HG03025 (cell line): ENCODE measurements around the gene FGF12.

ENCODE experiments used
- ATAC-seq: cut with Tn5 transposase; IDR thresholded peaks from one replicate; pipeline ENCODE4 v1.9.1; 2021; ENCODE audit warnings: mild to moderate bottlenecking, moderate library complexity; ENCODE audit not compliant: unreplicated experiment, low FRiP score

FGF12 gene

DNA sequence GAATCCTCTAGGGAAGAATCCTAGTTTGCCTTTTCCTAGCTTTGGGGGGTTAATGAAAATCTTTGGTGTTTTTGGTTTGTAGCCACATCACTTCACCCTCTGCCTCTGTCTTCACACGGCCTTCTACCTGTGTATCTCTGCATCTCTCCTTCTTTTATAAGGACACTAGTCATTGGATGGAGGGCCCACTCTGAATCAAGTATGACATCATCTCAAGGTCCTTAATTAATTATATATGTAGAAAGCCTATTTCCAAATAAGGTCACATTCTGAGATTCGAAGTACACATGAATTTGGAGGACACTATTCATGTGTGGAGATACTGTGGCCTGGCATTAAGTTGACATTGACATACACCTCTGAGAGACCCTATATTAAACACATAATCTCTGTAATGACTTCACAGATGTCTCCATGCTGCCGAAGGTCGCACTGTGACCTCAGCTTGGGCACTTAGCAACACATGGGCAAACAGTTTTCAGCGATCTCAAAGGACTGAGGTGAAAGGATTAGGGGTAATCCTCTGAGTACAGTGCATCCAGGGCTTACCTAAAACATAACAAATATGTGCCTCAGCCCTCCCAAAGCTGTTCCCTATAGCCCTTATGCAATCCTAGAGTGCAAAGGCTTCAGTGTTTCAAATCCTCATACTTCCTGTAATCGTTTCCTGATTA is 446.0 kb downstream of the FGF12 start:
- ATAC-seq = no peak

DNA sequence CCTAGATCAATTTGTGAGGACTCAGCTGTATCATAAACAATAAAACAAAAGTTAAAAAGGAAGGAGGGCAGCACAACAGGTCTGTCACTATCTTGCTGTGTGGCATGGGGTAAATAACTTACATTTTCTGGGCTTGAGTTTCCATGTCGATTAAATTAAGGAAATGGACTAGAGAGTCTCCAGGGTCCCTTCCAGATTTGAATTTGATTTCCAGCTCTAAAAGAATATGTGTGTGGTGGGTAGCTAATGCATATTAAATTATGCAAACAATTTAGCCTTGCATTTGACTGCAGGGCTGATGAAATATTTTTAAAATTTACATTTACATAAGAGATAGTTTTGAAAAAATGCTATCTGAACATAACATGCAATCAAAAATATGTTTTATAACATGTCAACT is 447.7 kb downstream of the FGF12 start:
- no peak for ATAC-seq

- ATAC-seq = no peak
Measured at GRCh38 chr3:192277477-192277876, 449.9 kb downstream of the FGF12 start.

DNA sequence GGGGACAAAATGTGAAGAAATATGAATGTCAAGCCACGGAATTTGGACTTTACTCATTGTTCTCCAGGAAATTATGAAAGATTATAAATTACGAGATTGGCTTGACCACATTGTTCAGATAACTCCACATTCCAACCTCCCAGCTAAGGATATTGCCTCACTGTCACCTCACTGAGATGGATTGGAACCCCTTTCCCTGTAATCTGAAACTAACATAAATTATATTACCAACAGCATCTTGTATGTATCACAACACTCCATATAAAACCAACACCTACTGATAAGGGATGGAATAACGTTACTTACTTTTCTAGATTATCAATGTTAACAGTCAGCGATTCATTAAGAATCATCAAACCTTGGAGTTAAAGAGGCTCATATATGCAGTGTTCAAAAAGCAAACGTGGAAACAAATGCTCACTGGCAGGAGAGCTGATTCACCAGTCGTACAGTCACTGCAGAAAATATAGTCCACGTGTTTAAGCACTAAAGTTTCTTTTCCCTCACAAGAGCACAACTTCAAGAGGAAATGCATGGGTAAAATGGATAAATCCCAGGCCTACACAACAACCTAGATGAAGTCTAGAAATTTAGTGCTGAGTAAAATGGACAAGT is 451.5 kb downstream of the FGF12 start:
- no peak for ATAC-seq

- no peak for ATAC-seq
Measured at GRCh38 chr3:192273697-192274010, 453.7 kb downstream of the FGF12 start.

- ATAC-seq = no peak
Measured at GRCh38 chr3:192273001-192273696, 454.2 kb downstream of the FGF12 start.

- no peak for ATAC-seq
Measured at GRCh38 chr3:192262001-192262400, 465.3 kb downstream of the FGF12 start.

- no peak for ATAC-seq
Measured at GRCh38 chr3:192261135-192261534, 466.2 kb downstream of the FGF12 start.

DNA sequence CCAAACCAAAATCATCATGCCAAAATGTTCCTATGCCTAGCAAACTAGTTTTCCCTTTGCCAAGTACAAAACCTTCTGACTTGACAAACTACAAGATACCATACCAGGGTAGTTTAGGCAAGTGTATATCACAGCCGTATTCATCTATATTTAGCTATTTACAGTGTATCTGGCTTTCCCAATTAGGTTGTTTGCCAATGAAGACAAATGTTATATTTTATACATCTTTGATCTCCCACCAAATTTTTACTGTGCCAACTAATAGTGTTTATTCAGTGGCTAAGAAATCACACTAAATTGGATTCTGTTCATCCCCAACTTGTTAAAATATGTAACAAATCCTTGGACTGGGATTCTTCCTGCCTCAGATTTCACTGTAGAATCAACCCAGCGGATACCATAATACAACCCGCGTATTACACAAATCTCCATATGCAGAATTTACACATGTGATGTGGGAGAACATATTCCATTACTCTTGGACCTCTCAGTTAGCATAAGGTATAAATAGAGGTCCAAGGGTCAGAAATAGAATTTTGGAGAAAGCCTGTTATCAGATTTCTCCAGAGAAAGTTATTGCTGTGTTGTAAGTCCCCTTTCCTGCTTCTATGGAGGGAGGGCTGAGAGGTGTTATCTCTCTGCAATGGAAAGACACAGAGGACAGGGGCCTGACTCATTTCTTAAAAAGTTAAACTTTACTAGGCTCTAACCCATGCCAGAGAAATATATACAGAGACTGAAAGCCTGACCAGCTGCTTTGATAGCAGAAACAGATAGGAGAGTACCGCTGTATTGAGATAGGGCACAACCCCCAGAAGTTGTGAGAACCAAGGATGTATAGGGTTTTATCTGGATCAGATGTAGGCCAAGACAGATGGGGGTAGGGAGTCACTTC is 467.0 kb downstream of the FGF12 start:
- ATAC-seq = no peak

- no peak for ATAC-seq
Measured at GRCh38 chr3:192259661-192260060, 467.7 kb downstream of the FGF12 start.

DNA sequence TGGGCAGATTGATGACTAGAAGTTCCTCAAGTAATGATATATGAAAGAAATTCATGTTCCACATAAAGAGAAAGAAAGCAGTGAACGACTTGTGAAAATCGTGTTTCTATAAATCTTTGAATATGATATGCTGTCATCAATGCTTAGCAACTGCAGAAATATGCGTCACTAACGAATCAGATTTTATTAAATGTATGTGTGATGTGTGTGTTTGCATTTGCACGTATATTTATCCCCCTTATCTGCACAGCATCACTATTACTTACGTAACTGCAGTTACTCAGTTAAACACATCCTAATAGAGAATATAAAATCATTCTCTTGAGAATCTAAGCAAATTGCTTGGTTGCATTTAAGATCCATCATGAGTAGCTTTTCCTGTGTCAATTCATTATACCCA is 468.6 kb downstream of the FGF12 start:
- no peak for ATAC-seq

- no peak for ATAC-seq
Measured at GRCh38 chr3:192255839-192256238, 471.5 kb downstream of the FGF12 start.

DNA sequence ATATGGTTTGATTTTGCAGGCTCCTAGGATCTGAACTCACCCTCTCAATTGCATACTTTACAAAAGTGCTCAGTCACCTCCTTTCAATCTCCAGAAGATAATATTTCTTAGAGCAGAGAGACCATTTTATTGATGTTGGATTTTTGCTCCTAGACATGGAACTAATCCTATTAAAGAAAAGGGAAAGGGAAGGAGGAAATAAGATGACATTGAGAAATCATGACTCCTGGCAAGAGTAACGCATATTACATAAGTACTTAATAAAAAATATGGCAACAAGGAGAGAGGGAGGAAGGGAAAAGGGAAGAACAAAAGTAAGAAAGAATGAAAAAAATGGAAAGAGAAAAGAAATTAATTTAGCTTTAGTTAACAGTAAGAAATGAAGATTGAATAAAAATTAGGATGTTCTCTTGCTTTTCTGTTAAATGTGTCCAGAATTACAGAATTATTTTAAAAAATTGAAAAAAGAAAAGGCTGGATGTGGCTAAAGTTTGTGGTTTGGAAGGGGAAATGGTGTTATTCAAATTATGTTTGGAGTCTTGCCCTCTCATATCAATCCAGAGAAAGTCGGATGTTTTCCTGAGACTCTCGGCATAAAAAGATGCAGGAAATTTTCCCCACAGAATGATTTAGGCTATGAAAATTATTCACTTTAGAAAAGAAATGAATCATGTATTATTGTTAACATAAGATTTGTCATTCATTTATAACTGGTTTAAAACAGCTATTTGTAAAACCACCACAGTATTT is 474.0 kb downstream of the FGF12 start:
- ATAC-seq = no peak

DNA sequence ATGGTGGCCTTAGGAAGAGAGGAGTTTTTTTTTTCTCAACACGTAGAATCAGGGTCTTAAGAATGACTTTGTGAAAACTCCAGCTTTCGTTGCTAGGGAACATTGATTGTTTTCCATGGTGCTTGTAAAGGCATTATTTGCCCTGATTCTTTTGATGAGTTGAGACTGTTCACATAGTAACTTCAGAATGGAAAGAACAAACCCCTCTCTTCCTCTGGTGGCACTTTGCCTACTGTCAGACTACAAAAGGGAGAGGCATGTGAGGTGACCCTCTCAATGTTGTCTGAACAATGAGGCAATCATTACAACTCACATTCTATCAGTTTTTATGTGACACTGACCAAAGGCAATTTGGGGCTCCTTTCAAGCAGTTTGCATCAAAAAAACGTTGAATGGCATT is 477.8 kb downstream of the FGF12 start:
- no peak for ATAC-seq

- no peak for ATAC-seq
Measured at GRCh38 chr3:192246847-192247559, 480.3 kb downstream of the FGF12 start.

DNA sequence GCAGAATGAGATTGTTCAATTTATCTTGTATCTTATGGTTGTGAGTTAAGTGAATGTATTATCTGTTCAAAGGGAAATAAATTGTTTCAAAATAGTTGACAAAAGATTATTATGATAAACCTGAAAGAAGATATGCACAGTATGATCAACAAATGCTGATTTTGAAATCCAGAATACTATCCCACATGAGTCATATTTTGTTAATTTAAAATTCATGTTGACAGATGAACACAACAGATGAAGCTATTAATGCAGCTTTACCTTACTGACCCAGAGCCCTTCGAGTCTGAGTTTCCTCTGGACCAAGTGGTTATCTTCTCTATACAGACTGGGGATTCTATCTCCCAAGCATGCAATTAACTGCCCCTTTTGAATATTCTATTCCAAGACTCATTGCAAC is 482.8 kb downstream of the FGF12 start:
- no peak for ATAC-seq

- no peak for ATAC-seq
Measured at GRCh38 chr3:192239956-192240355, 487.4 kb downstream of the FGF12 start.

GRCh38 chr3:192237992-192238608 is 489.2 kb downstream of the FGF12 start:
- no peak for ATAC-seq

DNA sequence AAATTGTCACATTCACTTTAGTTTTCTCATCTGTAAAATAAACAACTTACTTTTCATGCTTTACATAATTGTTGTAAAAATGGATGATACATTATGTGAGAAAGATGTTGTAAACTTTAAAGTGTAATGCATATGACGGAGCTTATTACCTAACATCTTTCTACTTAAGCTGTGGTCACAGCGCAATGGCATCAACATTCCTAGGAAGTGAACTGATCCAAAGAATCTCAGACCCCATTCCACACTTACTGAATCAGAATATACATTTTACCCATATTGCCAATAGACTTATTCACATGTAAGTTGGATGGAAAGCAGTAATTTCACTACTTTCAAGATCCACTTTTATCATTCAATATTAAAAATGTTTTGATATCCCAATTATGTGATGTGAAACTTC is 497.5 kb downstream of the FGF12 start:
- no peak for ATAC-seq
